Upper lobe of left lung (tissue), 6 donors: ENCODE data around the gene PACSIN1. TPM values are rescaled to one million over a fixed set of nuclear protein-coding genes. Genes with fewer than 3 reads are reported as not detected.

Experiments
- ATAC-seq, 2 donors: fragments of 200-7000 bp; cut with Tn5 transposase; one replicate each; pipeline ENCODE4 v1.9.1; 2022; ENCODE audit warnings: mild to moderate bottlenecking in 2 of 2, moderate library complexity in 2 of 2; ENCODE audit not compliant: low FRiP score in 2 of 2
- DNase-seq, 2 donors: peaks; one replicate each; pipeline ENCODE4 v3.0.0-alpha.2; 2019 to 2020
- H3K27ac ChIP-seq, 4 donors: fragments of 200-600 bp; sonication (generic); one replicate each; pipeline ENCODE4 v1.5.1; 2016 to 2019
- H3K27me3 ChIP-seq, 4 donors: fragments of 200-600 bp; sonication (generic); one replicate each; pipeline ENCODE4 v1.5.1; 2017 to 2019
- H3K36me3 ChIP-seq, 4 donors: fragments of 200-600 bp; sonication (generic); one replicate each; pipeline ENCODE4 v1.5.1; 2016 to 2019
- H3K4me1 ChIP-seq, 4 donors: fragments of 200-600 bp; sonication (generic); one replicate each; pipeline ENCODE4 v1.5.1; 2018 to 2019
- H3K4me3 ChIP-seq, 4 donors: fragments of 200-600 bp; sonication (generic); one replicate each; pipeline ENCODE4 v1.5.1; 2017 to 2019; ENCODE audit warnings: mild to moderate bottlenecking in 2 of 4, moderate library complexity in 1 of 4
- H3K9me3 ChIP-seq, 4 donors: fragments of 200-600 bp; sonication (generic); one replicate each; pipeline ENCODE4 v1.5.1; 2018 to 2019
- EP300 ChIP-seq, 4 donors: sonication (generic); formaldehyde crosslinking; IDR thresholded peaks; one replicate each; pipeline ENCODE4 v1.5.1; 2017; ENCODE audit warnings: antibody characterized with exemption in 4 of 4, control low read depth in 2 of 4
- POLR2A ChIP-seq, 4 donors: fragments of 450-650 bp; IDR thresholded peaks; one replicate each; pipeline ENCODE4 v1.5.1; 2016 to 2017; ENCODE audit warnings: antibody characterized with exemption in 4 of 4, mild to moderate bottlenecking in 2 of 4
- POLR2AphosphoS5 ChIP-seq, 2 donors: sonication (generic); formaldehyde crosslinking; IDR thresholded peaks; one replicate each; pipeline ENCODE4 v1.5.1; 2017; ENCODE audit warnings: antibody characterized with exemption in 2 of 2
- WGBS, 2 donors: methylation state at CpG; one replicate each; pipeline ENCODE4 v1.1.5; 2017 to 2018; 5-methylcytosine and 5-hydroxymethylcytosine counted together
- total RNA-seq, 6 donors: library from RNA; depleted of rRNA in 4 of 6; stranded (reverse); fragments of >200 nt in 4 of 6; gene quantifications; one replicate each; pipeline versions ENCODE4 v1.1.0 to v1.2.1, GENCODE V29; 2016 to 2021
- TF ChIP-seq, protein P1 (sequence below), 6 experiments: fragments of 450-650 bp in 4 of 6; fragments of 200-600 bp in 2 of 6; sonication (generic) in 2 of 6; IDR thresholded peaks; one replicate each; pipeline ENCODE4 v1.5.1; 2016 to 2019; ENCODE audit warnings: antibody characterized with exemption in 6 of 6
- donor health status: DM: no; HTN: no; CAD: no; lungs with moderate emphysema.
- donor health status: DM: no; HTN: yes; CAD: no; lungs with severe emphysema.

The PACSIN1 gene
- total RNA-seq, 6 donors from 2014 or later: 0.06 to 3.0 (median 0.17) TPM; not detected in 3

DNA sequence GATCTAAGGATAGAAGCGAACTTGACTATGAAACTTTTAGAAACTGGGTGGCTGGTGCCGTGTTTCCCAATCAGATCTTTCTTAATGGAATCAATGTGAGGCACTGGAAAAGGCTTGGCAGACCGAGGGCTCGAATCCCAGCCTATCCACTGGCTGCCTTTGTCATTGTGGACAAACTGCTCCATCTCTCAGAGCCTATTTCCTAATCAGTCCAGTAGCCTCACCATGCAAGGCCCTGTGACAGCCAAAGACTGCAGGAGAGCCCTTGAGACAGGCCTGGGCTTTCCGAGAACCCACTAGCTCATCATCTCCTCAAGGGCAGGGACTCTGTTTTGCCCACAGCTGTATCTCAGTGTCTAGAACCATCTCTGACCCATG, 46.9 kb downstream of the PACSIN1 start:
- H3K27me3 ChIP-seq: peaks cover 0 to 6% (median 0%) of the 10 kb centered on the region in 4 donors
- peaks cover 0 to 5% (median 0%) of the 10 kb centered on the region in 4 donors for H3K4me1 ChIP-seq
- no peaks in the 10 kb centered on the region for H3K36me3 ChIP-seq
- peaks cover 0 to 5% (median 0%) of the 10 kb centered on the region in 4 donors for H3K9me3 ChIP-seq
- H3K4me3 ChIP-seq: no peak overlapping the region
- no peak for TF ChIP-seq POLR2AphosphoS5 (IDR thresholded peaks at IDR 0.05)
- no peak for TF ChIP-seq POLR2A (IDR thresholded peaks at IDR 0.05)
- no peak for TF ChIP-seq EP300 (IDR thresholded peaks at IDR 0.05)
- TF ChIP-seq, protein P1, sequence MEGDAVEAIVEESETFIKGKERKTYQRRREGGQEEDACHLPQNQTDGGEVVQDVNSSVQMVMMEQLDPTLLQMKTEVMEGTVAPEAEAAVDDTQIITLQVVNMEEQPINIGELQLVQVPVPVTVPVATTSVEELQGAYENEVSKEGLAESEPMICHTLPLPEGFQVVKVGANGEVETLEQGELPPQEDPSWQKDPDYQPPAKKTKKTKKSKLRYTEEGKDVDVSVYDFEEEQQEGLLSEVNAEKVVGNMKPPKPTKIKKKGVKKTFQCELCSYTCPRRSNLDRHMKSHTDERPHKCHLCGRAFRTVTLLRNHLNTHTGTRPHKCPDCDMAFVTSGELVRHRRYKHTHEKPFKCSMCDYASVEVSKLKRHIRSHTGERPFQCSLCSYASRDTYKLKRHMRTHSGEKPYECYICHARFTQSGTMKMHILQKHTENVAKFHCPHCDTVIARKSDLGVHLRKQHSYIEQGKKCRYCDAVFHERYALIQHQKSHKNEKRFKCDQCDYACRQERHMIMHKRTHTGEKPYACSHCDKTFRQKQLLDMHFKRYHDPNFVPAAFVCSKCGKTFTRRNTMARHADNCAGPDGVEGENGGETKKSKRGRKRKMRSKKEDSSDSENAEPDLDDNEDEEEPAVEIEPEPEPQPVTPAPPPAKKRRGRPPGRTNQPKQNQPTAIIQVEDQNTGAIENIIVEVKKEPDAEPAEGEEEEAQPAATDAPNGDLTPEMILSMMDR (IDR thresholded peaks at IDR 0.05): no peak
- ATAC-seq: no peak
- 80 to 86% methylated on average over 4 to 5 of the region's 5 CpGs for WGBS, 2 donors
- no peak overlapping the region for H3K27ac ChIP-seq
- no peak for DNase-seq

DNA sequence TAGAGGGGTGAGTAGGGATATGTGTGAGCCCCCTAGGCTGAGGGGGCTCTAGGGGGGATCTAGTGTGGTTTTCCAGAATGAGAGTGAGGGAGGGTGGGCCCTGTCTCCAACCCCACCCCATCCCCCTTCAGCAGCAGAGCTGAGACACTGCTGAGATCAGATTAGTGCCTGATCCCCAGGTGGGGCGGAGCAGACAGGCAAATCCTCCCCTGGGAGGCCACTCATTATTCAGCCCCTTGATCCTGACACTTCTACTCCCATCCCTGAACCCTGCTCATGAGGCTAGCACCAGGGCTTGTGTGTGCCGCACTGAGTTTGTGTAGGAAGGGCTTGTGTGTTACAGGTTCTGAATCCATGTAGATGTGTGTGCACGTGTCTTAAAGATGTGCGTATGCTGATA, 47.8 kb downstream of the PACSIN1 start:
- peaks cover 0 to 6% (median 0%) of the 10 kb centered on the region in 4 donors for H3K27me3 ChIP-seq
- H3K4me1 ChIP-seq: peaks cover 0 to 5% (median 0%) of the 10 kb centered on the region in 4 donors
- peaks cover 0 to 5% (median 0%) of the 10 kb centered on the region in 4 donors for H3K9me3 ChIP-seq
- H3K36me3 ChIP-seq: no peaks in the 10 kb centered on the region
- H3K4me3 ChIP-seq: no peak overlapping the region
- ATAC-seq: peak in 1 of 2 donors; percentile 6
- DNase-seq: no peak
- no peak for TF ChIP-seq EP300 (IDR thresholded peaks at IDR 0.05)
- TF ChIP-seq POLR2A (IDR thresholded peaks at IDR 0.05): no peak
- no peak for TF ChIP-seq POLR2AphosphoS5 (IDR thresholded peaks at IDR 0.05)
- TF ChIP-seq, protein P1 (IDR thresholded peaks at IDR 0.05): no peak
- 95% methylated on average over 4 of the region's 4 CpGs for WGBS, 2 donors
- no peak overlapping the region for H3K27ac ChIP-seq

DNA sequence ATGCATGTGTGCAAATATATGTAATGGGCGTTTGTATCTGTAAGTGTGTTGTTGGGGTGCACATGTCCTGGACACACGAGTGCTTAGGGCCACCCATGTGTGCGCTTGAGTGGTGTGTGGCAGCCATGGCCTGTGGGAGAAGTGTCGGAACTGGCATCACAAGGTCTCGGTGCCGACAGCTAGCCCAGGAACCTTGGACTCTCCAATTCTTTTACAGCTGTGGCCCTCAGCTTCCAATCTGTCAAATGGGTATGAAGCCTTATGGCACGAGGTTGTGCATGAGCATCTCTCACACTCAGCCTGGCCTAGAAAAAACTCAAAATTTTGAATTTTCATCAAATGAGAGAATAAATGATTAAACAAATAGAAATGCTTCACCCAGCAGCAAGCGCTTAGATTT, 48.2 kb downstream of the PACSIN1 start:
- WGBS, 2 donors: 84 to 86% methylated on average over 5 to 8 of the region's 8 CpGs
- DNase-seq (no peak), ATAC-seq (no peak)
- Histone ChIP-seq H3K9me3 (peaks cover 0 to 5% (median 0%) of the 10 kb centered on the region in 4 donors), H3K36me3 (no peaks in the 10 kb centered on the region), H3K4me1 (peaks cover 0 to 5% (median 0%) of the 10 kb centered on the region in 4 donors), H3K27me3 (peaks cover 0 to 6% (median 0%) of the 10 kb centered on the region in 4 donors), H3K27ac (no peak overlapping the region), H3K4me3 (no peak overlapping the region)
- TF ChIP-seq POLR2A (IDR thresholded peaks at IDR 0.05) (no peak), POLR2AphosphoS5 (IDR thresholded peaks at IDR 0.05) (no peak), EP300 (IDR thresholded peaks at IDR 0.05) (no peak)
- TF ChIP-seq, protein P1 (IDR thresholded peaks at IDR 0.05): no peak

DNA sequence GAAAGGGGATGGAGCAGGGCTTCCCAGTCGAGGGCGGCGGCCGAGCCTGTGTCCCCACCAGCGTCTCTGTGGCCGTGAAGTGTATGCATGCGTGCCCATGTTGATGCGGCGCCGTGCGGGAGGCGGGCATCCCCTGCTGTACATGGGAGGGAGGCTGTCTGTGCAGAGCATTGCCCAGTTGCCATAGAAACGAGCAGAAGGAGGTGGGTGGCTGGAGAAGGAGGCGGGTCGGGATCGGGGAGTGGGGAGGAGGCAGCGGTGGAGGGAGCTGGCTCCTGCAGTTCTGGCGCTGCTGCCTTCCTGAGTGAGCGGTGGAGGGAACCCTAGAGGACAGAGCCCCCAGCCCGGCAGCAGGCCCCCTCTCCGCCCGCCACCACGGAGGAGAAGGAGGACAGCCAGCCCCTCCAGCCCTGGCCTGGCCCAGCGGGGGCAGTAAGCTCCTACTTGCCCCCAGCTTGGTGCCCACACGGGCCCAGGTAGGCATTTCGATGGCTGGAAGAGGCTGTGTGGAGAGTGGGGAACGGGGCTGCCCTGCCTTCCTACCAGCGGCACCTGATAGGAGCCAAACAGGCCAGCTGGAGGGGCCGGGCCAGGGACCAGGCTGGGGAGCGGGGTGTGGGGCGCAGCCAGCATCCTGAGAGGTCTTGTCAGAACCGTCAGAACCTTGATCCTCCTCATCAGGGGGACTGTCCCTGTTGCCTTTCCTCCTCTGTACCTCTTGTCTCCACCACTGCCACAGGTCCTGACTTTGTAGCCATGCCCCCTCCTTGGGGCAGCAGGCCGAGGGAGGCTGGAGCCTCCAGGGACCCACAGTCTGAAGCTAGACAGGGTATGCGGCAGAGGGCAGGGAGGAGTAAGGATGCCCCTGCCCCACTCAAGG, 49.0 kb downstream of the PACSIN1 start:
- peaks cover 0 to 5% (median 0%) of the 10 kb centered on the region in 4 donors for H3K4me1 ChIP-seq
- no peaks in the 10 kb centered on the region for H3K36me3 ChIP-seq
- H3K4me3 ChIP-seq: no peak overlapping the region
- H3K27ac ChIP-seq: no peak overlapping the region
- H3K9me3 ChIP-seq: no peaks in the 10 kb centered on the region
- DNase-seq (peak in 1 of 2 donors; percentile 78), ATAC-seq (no peak)
- WGBS, 2 donors: 12 to 31% methylated on average over 22 to 32 of the region's 34 CpGs
- peaks cover 0 to 6% (median 0%) of the 10 kb centered on the region in 4 donors for H3K27me3 ChIP-seq
- TF ChIP-seq POLR2AphosphoS5 (IDR thresholded peaks at IDR 0.05): no peak
- TF ChIP-seq, protein P1 (IDR thresholded peaks at IDR 0.05): peak in 1 of 6 experiments; percentile 8
